Measurements from ENCODE around the gene POU2F3. TPM values are rescaled to one million over a fixed set of nuclear protein-coding genes. Genes with fewer than 3 reads are reported as not detected.

The POU2F3 gene
- polyA plus RNA-seq, 1 experiment, result not detected

DNA sequence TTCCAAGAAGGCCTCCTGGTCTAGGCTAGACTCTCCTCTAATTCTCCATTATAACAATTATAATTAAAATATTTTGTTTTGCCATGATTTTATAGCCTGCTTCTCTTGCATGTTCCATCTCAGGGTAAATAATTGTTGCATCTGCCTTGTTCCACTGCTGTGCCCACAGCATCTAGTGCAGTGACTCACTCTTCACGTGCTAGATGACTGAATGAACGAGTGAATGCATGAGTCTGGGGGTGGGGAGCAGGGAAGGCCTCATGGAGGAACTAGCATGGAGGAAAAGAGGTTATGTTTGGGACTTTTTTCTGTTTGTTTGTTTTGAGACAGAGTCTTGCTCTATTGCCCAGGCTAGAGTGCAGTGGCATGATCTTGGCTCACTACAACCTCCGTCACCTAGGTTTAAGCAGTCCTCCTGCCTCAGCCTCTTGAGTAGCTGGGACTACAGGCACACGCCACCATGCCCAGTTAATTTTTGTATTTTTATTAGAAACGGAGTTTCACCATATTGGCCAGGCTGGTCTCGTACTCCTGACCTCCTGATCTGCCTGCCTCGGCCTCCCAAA lies 34.3 kb upstream of the POU2F3 start:
- Histone ChIP-seq H3K4me3 (ENCODE audit: low read depth, low read length) (no peak overlapping the region), H3K9me3 (ENCODE audit: control insufficient read depth, insufficient read depth, low read length) (no peaks in the 10 kb centered on the region), H3K27me3 (ENCODE audit: control insufficient read depth, insufficient read depth, low read length) (peaks cover 3% of the 10 kb centered on the region), H3K27ac (ENCODE audit: low read depth, low read length) (no peak overlapping the region)
- ChIA-PET CTCF (interaction anchor here (1.1 to 1.4 kb wide), 4 partner anchors 16 to 97 kb away, joined by 3 to 5 read pairs (median 4); no protein-coding TSS in a partner anchor), POLR2A (no interaction called here)
- TF ChIP-seq, protein P1, sequence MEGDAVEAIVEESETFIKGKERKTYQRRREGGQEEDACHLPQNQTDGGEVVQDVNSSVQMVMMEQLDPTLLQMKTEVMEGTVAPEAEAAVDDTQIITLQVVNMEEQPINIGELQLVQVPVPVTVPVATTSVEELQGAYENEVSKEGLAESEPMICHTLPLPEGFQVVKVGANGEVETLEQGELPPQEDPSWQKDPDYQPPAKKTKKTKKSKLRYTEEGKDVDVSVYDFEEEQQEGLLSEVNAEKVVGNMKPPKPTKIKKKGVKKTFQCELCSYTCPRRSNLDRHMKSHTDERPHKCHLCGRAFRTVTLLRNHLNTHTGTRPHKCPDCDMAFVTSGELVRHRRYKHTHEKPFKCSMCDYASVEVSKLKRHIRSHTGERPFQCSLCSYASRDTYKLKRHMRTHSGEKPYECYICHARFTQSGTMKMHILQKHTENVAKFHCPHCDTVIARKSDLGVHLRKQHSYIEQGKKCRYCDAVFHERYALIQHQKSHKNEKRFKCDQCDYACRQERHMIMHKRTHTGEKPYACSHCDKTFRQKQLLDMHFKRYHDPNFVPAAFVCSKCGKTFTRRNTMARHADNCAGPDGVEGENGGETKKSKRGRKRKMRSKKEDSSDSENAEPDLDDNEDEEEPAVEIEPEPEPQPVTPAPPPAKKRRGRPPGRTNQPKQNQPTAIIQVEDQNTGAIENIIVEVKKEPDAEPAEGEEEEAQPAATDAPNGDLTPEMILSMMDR (IDR thresholded peaks at IDR 0.05; ENCODE audit: low read depth, low read length), result no peak
- peak; percentile 37 for DNase-seq (ENCODE audit: low read depth, low spot score)

DNA sequence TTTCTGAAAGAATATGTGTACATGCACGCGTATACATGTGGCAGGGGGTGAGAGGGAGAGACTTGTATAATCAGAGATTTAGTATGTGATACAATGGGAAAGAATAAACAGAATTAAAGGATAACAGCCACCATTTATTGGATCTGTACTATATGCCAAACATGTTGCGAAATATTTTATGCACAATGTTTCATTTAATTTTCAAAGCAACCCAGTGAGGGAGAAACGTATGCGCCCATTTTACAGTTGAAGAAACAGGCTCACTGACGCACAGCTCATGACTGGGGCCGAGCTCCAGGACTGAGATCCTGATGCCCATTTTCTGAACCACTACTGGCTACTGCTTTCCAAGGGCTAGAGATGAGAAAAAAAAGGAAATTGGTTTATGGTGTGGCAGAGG lies 32.4 kb upstream of the POU2F3 start:
- CTCF ChIA-PET, result interaction anchor here (0.8 to 1.3 kb wide), 2 partner anchors 28 to 127 kb away, joined by 3 to 5 read pairs; no protein-coding TSS in a partner anchor
- TF ChIP-seq, protein P1 (IDR thresholded peaks at IDR 0.05; ENCODE audit: low read depth, low read length), result no peak
- POLR2A ChIA-PET, result no interaction called here
- Histone ChIP-seq H3K27me3 (ENCODE audit: control insufficient read depth, insufficient read depth, low read length) (no peaks in the 10 kb centered on the region), H3K4me3 (ENCODE audit: low read depth, low read length) (no peak overlapping the region), H3K27ac (ENCODE audit: low read depth, low read length) (peak overlapping the region; percentile 2), H3K9me3 (ENCODE audit: control insufficient read depth, insufficient read depth, low read length) (no peaks in the 10 kb centered on the region; the same call in 1 of the 2 replicates)
- no peak for DNase-seq (ENCODE audit: low read depth, low spot score)

DNA sequence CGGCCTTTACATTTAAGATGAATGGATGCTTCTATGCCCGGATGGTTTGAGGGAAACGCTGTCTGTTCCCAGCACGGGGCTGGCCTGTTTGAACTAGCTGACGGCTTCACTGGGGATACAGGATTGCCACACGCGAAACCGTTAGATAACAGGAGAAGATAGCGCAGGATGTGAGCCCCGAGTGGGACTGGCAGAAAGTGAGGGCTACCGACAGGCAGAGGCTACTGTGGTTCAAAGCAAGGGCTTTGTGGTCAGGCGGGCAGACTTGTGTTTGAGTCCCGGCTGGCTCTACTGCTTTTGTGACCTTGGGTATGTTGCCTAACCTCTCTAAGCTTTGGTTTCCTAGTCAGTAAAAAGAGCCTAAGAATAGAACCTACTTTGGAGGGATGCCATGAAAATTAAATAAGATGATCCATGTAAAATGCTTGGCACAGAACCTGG lies 31.9 kb upstream of the POU2F3 start:
- TF ChIP-seq, protein P1 (IDR thresholded peaks at IDR 0.05; ENCODE audit: low read depth, low read length), result no peak
- Histone ChIP-seq H3K4me3 (ENCODE audit: low read depth, low read length) (no peak overlapping the region), H3K27me3 (ENCODE audit: control insufficient read depth, insufficient read depth, low read length) (no peaks in the 10 kb centered on the region), H3K27ac (ENCODE audit: low read depth, low read length) (peak overlapping the region; percentile 2), H3K9me3 (ENCODE audit: control insufficient read depth, insufficient read depth, low read length) (no peaks in the 10 kb centered on the region; the same call in 1 of the 2 replicates)
- ChIA-PET POLR2A (no interaction called here), CTCF (interaction anchor here (0.8 to 1.3 kb wide), 3 partner anchors 27 to 126 kb away, joined by 3 to 5 read pairs (median 4); no protein-coding TSS in a partner anchor)
- DNase-seq (ENCODE audit: low read depth, low spot score), result no peak

DNA sequence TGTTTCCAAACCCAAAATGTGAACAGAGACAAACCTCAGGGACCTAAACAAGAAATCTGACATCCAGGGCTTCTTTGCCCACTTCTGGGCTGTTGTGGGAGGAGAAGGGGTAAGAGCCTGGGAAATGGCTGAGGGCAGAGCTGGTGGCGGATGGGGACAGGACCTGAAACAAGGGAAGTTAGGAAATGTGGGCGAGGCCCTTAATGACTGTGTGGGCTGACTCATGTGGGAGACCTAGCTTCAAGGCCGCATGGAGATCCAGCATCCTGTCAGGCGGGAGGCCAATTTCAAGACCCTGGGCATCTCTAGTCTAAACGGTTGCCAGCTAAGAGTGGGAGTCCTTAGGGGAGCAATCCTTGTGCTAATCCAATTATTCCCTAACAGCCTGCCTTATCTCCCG lies 31.2 kb upstream of the POU2F3 start:
- CTCF ChIA-PET, result interaction anchor here (0.6 to 1.3 kb wide), 4 partner anchors 38 to 125 kb away, joined by 3 to 5 read pairs (median 4); no protein-coding TSS in a partner anchor
- Histone ChIP-seq H3K27ac (ENCODE audit: low read depth, low read length) (no peak overlapping the region), H3K27me3 (ENCODE audit: control insufficient read depth, insufficient read depth, low read length) (no peaks in the 10 kb centered on the region), H3K4me3 (ENCODE audit: low read depth, low read length) (no peak overlapping the region), H3K9me3 (ENCODE audit: control insufficient read depth, insufficient read depth, low read length) (no peaks in the 10 kb centered on the region; the same call in 1 of the 2 replicates)
- TF ChIP-seq, protein P1 (IDR thresholded peaks at IDR 0.05; ENCODE audit: low read depth, low read length), result no peak
- POLR2A ChIA-PET, result no interaction called here
- no peak for DNase-seq (ENCODE audit: low read depth, low spot score)
